Heart left ventricle (tissue), 16 donors: ENCODE measurements around the gene CENPO. TPM values are rescaled to one million over a fixed set of nuclear protein-coding genes. Genes with fewer than 3 reads are reported as not detected.

Source experiments
- ATAC-seq, 4 donors: fragments of 200-7000 bp; cut with Tn5 transposase; one replicate each; pipeline ENCODE4 v1.9.1; 2020 to 2022; ENCODE audit warnings: moderate library complexity in 4 of 4, mild to moderate bottlenecking in 3 of 4, moderate number of reproducible peaks in 1 of 4
- DNase-seq, 5 donors: peaks; one replicate each; pipeline ENCODE4 v3.0.0-alpha.2; 2020
- H3K27ac ChIP-seq, 12 donors: fragments of 200-600 bp; sonication (generic) in 4 of 12; one replicate each; pipeline versions ENCODE4 v1.5.0 to v1.8.0; 2016 to 2022; ENCODE audit warnings: mild to moderate bottlenecking in 2 of 12
- H3K27me3 ChIP-seq, 9 donors: fragments of 200-600 bp; sonication (generic) in 2 of 9; one replicate each; pipeline versions ENCODE4 v1.5.1 to v1.8.0; 2016 to 2022; ENCODE audit warnings: mild to moderate bottlenecking in 3 of 9
- H3K36me3 ChIP-seq, 9 donors: fragments of 200-600 bp; sonication (generic) in 2 of 9; one replicate each; pipeline versions ENCODE4 v1.5.0 to v1.8.0; 2018 to 2022; ENCODE audit warnings: mild to moderate bottlenecking in 2 of 9
- H3K4me1 ChIP-seq, 12 donors: fragments of 200-600 bp; sonication (generic) in 4 of 12; one replicate each; pipeline versions ENCODE4 v1.5.0 to v1.8.0; 2016 to 2022; ENCODE audit warnings: mild to moderate bottlenecking in 3 of 12
- H3K4me3 ChIP-seq, 12 donors: fragments of 200-600 bp; sonication (generic) in 4 of 12; one replicate each; pipeline versions ENCODE4 v1.5.0 to v1.8.0; 2017 to 2022; ENCODE audit warnings: mild to moderate bottlenecking in 9 of 12, moderate library complexity in 4 of 12
- H3K9me3 ChIP-seq, 12 donors: fragments of 200-600 bp; sonication (generic) in 4 of 12; one replicate each; pipeline versions ENCODE4 v1.5.0 to v1.8.0; 2016 to 2022; ENCODE audit warnings: mild to moderate bottlenecking in 1 of 12
- POLR2A ChIP-seq, 2 donors: fragments of 450-650 bp; IDR thresholded peaks; one replicate each; pipeline ENCODE4 v1.6.1; 2017; ENCODE audit warnings: antibody characterized with exemption in 2 of 2, mild to moderate bottlenecking in 2 of 2, moderate library complexity in 2 of 2
- WGBS, 4 donors: extraction: QIAGEN DNeasy Blood & Tissue Kit in 2 of 4; methylation state at CpG; one replicate each; pipeline versions ENCODE4 v1.1.5 to v1.1.7; 2013 to 2018; 5-methylcytosine and 5-hydroxymethylcytosine counted together
- intact Hi-C, 10 donors: fragments of 100-400 bp; cut with DNase I; formaldehyde crosslinking; loops; one replicate each; pipeline versions ENCODE4 v1.11.1 to v1.14.2; 2022
- polyA plus RNA-seq, 2 donors: library from polyadenylated mRNA; stranded (reverse); fragments of 200-250 nt; gene quantifications; one replicate each; pipeline ENCODE4 v1.2.3, GENCODE V29; 2013
- total RNA-seq, 9 donors: library from RNA; depleted of rRNA in 2 of 9; stranded (reverse); fragments of >200 nt in 2 of 9; fragmentation: NEBNext Ultra II Directional in 3 of 9; extraction: Animal tissue kit (Norgen Biotek cat#: 25700) in 3 of 9; gene quantifications; one replicate each; pipeline versions ENCODE4 v1.1.0 to v1.2.4, GENCODE V29; 2016 to 2023
- TF ChIP-seq, protein P1 (sequence below), 12 donors: fragments of 200-600 bp; sonication (generic) in 4 of 12; IDR thresholded peaks; one replicate each; pipeline versions ENCODE4 v1.5.0 to v1.8.0; 2018 to 2022; ENCODE audit warnings: antibody characterized with exemption in 12 of 12, mild to moderate bottlenecking in 5 of 12
- donor health status: ischemic (EF 13 %, LVEDD 7.1; RV severe dilation, severe dysfunction).
- donor health status: healthy with polysubstance abuse.
- donor health status: DM: no; HTN: yes; CAD: no.
- donor health status: DM: no; HTN: no; CAD: no.
- donor health status: ischemic (EF 25% LVEDD 6.9; RV normal size, moderate dysfunction).
- donor health status: ischemic (EF 25% LVEDD 5.7; RV mildly dilated, moderate dysfunction).
- donor health status: healthy.
- donor health status: DM: yes; HTN: yes; CAD: no.
- donor health status: ischemic (EF 35%, LVEDD 5.7; RV mildly dilated, moderate dysfunction).
- donor health status: nonischemic (EF 11% LVEDD 7.7; RV severe dilation, severe dysfunction).
- donor health status: DM: yes; HTN: yes; CAD: no.
- donor health status: PGD.
- donor health status: ischemic (EF 29% LVEDD 5.4; RV normal size, mild dysfunction).
- donor health status: nonischemic (EF 23%, LVEDD 6.1; RV moderate dilation, normal function).

Gene CENPO
- total and polyA plus RNA-seq, 11 donors = 1.5 to 9.2 (median 2.4) TPM

- TF ChIP-seq POLR2A (IDR thresholded peaks at IDR 0.05) = no peak
- TF ChIP-seq, protein P1, sequence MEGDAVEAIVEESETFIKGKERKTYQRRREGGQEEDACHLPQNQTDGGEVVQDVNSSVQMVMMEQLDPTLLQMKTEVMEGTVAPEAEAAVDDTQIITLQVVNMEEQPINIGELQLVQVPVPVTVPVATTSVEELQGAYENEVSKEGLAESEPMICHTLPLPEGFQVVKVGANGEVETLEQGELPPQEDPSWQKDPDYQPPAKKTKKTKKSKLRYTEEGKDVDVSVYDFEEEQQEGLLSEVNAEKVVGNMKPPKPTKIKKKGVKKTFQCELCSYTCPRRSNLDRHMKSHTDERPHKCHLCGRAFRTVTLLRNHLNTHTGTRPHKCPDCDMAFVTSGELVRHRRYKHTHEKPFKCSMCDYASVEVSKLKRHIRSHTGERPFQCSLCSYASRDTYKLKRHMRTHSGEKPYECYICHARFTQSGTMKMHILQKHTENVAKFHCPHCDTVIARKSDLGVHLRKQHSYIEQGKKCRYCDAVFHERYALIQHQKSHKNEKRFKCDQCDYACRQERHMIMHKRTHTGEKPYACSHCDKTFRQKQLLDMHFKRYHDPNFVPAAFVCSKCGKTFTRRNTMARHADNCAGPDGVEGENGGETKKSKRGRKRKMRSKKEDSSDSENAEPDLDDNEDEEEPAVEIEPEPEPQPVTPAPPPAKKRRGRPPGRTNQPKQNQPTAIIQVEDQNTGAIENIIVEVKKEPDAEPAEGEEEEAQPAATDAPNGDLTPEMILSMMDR (IDR thresholded peaks at IDR 0.05) = no peak
- peak in 1 of 5 donors; percentile 23 for DNase-seq
These were observed 48.0 kb downstream of the CENPO start for GRCh38 chr2:24840962-24841945.

GRCh38 chr2:24842081-24843050 is 49.1 kb downstream of the CENPO start:
- no peak overlapping the region for H3K27ac ChIP-seq
- ATAC-seq (no peak), DNase-seq (peak in 1 of 5 donors; percentile 12)
- intact Hi-C loops = no loop called here
- H3K4me3 ChIP-seq = no peak overlapping the region
- H3K36me3 ChIP-seq = peaks cover 0 to 21% (median 0%) of the 10 kb centered on the region in 9 donors
- no peaks in the 10 kb centered on the region for H3K9me3 ChIP-seq
- TF ChIP-seq POLR2A (IDR thresholded peaks at IDR 0.05) = no peak
- TF ChIP-seq, protein P1 (IDR thresholded peaks at IDR 0.05) = no peak
- no peaks in the 10 kb centered on the region for H3K27me3 ChIP-seq
- 95 to 96% (median 95%) methylated on average over 32 to 39 of the region's 39 CpGs for WGBS, 4 donors
- H3K4me1 ChIP-seq = no peaks in the 10 kb centered on the region

More at GRCh38 chr2:24840962-24841945, 48.0 kb downstream of the CENPO start:
- Histone ChIP-seq H3K27ac (no peak overlapping the region), H3K9me3 (no peaks in the 10 kb centered on the region), H3K27me3 (no peaks in the 10 kb centered on the region), H3K4me1 (no peaks in the 10 kb centered on the region), H3K36me3 (peaks cover 0 to 29% (median 3%) of the 10 kb centered on the region in 9 donors), H3K4me3 (no peak overlapping the region)
- WGBS, 4 donors = 84 to 93% (median 91%) methylated on average over 26 of the region's 26 CpGs
- intact Hi-C loops = no loop called here
- ATAC-seq = no peak

DNA sequence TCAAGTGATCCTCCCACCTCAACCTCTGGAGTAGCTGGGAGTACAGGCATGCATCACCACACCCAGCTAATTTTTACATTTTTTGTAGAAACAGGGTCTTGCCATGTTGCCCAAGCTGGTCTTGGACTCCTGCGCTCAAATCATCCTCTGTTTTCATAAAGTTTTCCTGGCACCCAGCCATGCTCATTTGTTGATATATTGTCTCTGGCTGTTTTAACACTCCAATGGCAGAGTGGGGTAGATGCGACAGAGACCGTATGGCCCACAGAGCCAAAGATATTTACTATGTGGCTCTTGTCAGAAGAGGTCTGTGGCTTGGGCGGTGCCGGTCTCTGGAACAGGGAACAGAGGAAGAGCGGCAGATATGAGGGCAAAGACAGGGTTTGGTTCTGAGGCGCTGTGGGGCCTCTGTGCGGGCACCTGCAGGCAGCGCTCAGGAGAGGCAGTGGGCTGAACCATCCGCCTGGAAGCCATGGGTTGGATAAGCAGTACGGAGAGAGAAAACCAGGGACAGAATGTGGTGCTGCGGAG is 50.2 kb downstream of the CENPO start:
- Histone ChIP-seq H3K4me3 (no peak overlapping the region), H3K36me3 (peaks cover 0 to 16% (median 0%) of the 10 kb centered on the region in 9 donors), H3K4me1 (no peaks in the 10 kb centered on the region), H3K27me3 (no peaks in the 10 kb centered on the region), H3K27ac (no peak overlapping the region), H3K9me3 (no peaks in the 10 kb centered on the region)
- DNase-seq (no peak), ATAC-seq (no peak)
- no peak for TF ChIP-seq POLR2A (IDR thresholded peaks at IDR 0.05)
- TF ChIP-seq, protein P1 (IDR thresholded peaks at IDR 0.05) = no peak
- intact Hi-C loops = no loop called here
- WGBS, 4 donors = 95 to 97% (median 96%) methylated on average over 12 of the region's 12 CpGs
